Uterus (tissue), 2 donors: ENCODE measurements around the gene RARB.

Experiments
- POLR2A ChIP-seq, 2 donors: fragments of 450-650 bp; IDR thresholded peaks; one replicate each; pipeline ENCODE4 v1.6.1; 2016; ENCODE audit warnings: antibody characterized with exemption in 2 of 2, mild to moderate bottlenecking in 1 of 2, moderate library complexity in 1 of 2
- TF ChIP-seq, protein P1 (sequence below), 4 experiments: fragments of 200-600 bp in 2 of 4; fragments of 450-650 bp in 2 of 4; sonication (generic) in 2 of 4; IDR thresholded peaks; one replicate each; pipeline ENCODE4 v1.5.1; 2016 to 2019; ENCODE audit warnings: antibody characterized with exemption in 4 of 4, mild to moderate bottlenecking in 2 of 4, moderate library complexity in 1 of 4

DNA sequence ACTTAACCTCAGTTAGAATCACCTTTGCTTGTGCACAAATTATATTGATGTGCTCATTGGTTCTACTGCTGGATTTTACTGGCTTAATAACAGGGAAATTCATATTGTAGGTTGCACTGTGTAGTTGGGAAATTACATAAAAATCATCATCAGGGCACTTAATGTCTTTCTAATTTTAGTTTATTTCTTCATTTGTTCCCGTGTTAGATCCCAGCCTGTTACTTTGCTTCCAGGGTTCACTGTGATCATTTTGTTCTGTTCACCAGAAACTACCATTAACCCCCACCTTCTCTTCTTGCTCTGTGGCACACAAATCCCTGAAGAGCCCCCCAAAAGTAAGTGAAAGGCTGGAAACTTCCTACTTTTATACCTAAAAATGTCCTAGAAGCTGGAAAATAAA is 80.4 kb downstream of the RARB start:
- TF ChIP-seq POLR2A (IDR thresholded peaks at IDR 0.05) = no peak
- TF ChIP-seq, protein P1, sequence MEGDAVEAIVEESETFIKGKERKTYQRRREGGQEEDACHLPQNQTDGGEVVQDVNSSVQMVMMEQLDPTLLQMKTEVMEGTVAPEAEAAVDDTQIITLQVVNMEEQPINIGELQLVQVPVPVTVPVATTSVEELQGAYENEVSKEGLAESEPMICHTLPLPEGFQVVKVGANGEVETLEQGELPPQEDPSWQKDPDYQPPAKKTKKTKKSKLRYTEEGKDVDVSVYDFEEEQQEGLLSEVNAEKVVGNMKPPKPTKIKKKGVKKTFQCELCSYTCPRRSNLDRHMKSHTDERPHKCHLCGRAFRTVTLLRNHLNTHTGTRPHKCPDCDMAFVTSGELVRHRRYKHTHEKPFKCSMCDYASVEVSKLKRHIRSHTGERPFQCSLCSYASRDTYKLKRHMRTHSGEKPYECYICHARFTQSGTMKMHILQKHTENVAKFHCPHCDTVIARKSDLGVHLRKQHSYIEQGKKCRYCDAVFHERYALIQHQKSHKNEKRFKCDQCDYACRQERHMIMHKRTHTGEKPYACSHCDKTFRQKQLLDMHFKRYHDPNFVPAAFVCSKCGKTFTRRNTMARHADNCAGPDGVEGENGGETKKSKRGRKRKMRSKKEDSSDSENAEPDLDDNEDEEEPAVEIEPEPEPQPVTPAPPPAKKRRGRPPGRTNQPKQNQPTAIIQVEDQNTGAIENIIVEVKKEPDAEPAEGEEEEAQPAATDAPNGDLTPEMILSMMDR (IDR thresholded peaks at IDR 0.05) = no peak
